Ascending aorta (tissue), 2 donors: ENCODE results near the gene MRPL22. TPM values are rescaled to one million over a fixed set of nuclear protein-coding genes. Genes with fewer than 3 reads are reported as not detected.
A peak's percentile ranks its signal among the peaks of the same experiment; 100 is the strongest.

ENCODE experiments used
- DNase-seq, 2 donors: peaks; one replicate each; pipeline ENCODE4 v3.0.0-alpha.2; 2019; ENCODE audit warnings: low spot score in 2 of 2
- H3K27ac ChIP-seq, 2 donors: fragments of 200-600 bp; sonication (generic); one replicate each; pipeline ENCODE4 v1.5.1; 2016 to 2017; ENCODE audit warnings: mild to moderate bottlenecking in 1 of 2
- H3K27me3 ChIP-seq: fragments of 200-600 bp; sonication (generic); one replicate; pipeline ENCODE4 v1.5.1; 2017
- H3K36me3 ChIP-seq, 2 donors: fragments of 200-600 bp; sonication (generic); one replicate each; pipeline ENCODE4 v1.5.1; 2016
- H3K4me1 ChIP-seq, 2 donors: fragments of 200-600 bp; sonication (generic); one replicate each; pipeline ENCODE4 v1.5.1; 2016 to 2017; ENCODE audit warnings: mild to moderate bottlenecking in 1 of 2
- H3K4me3 ChIP-seq, 2 donors: fragments of 200-600 bp; sonication (generic); one replicate each; pipeline ENCODE4 v1.5.1; 2016 to 2017; ENCODE audit warnings: mild to moderate bottlenecking in 1 of 2
- H3K9me3 ChIP-seq, 2 donors: fragments of 200-600 bp; sonication (generic); one replicate each; pipeline ENCODE4 v1.5.1; 2016
- CTCF ChIP-seq, 3 experiments: fragments of 200-600 bp in 2 of 3; fragments of 450-650 bp in 1 of 3; sonication (generic) in 2 of 3; IDR thresholded peaks; one replicate each; pipeline ENCODE4 v1.5.1; 2016 to 2019; ENCODE audit warnings: antibody characterized with exemption in 3 of 3, mild to moderate bottlenecking in 1 of 3, moderate library complexity in 1 of 3
- intact Hi-C: fragments of 100-400 bp; cut with DNase I; formaldehyde crosslinking; loops from one replicate; pipeline ENCODE4 v1.15.1; 2023
- total RNA-seq: library from RNA; depleted of rRNA; stranded (reverse); fragments of >200 nt; gene quantifications from one replicate; pipeline ENCODE4 v1.1.0, GENCODE V29; 2016

The MRPL22 gene
- total RNA-seq, 1 donor from 2014 or later = 7.8 TPM

GRCh38 chr5:154966081-154966841, 25.4 kb downstream of the MRPL22 start:
- H3K9me3 ChIP-seq = no peaks in the 10 kb centered on the region
- no peaks in the 10 kb centered on the region for H3K27me3 ChIP-seq
- H3K36me3 ChIP-seq = peaks cover 23 to 49% of the 10 kb centered on the region in 2 donors
- H3K4me3 ChIP-seq = no peak overlapping the region
- intact Hi-C loops = no loop called here
- no peak for DNase-seq
- H3K27ac ChIP-seq = no peak overlapping the region
- H3K4me1 ChIP-seq = no peaks in the 10 kb centered on the region
- no peak for TF ChIP-seq CTCF (IDR thresholded peaks at IDR 0.05)

- Histone ChIP-seq H3K27ac (no peak overlapping the region), H3K36me3 (peaks cover 19 to 43% of the 10 kb centered on the region in 2 donors), H3K27me3 (no peaks in the 10 kb centered on the region), H3K9me3 (no peaks in the 10 kb centered on the region), H3K4me1 (no peaks in the 10 kb centered on the region), H3K4me3 (no peak overlapping the region)
- TF ChIP-seq CTCF (IDR thresholded peaks at IDR 0.05) = no peak
- DNase-seq = no peak
- intact Hi-C loops = no loop called here
Measured at GRCh38 chr5:154966874-154967273, 26.0 kb downstream of the MRPL22 start.

- Histone ChIP-seq H3K36me3 (peaks cover 19 to 36% of the 10 kb centered on the region in 2 donors), H3K4me3 (no peak overlapping the region), H3K27me3 (no peaks in the 10 kb centered on the region), H3K27ac (no peak overlapping the region), H3K9me3 (no peaks in the 10 kb centered on the region), H3K4me1 (no peaks in the 10 kb centered on the region)
- TF ChIP-seq CTCF (IDR thresholded peaks at IDR 0.05) = peak in 1 of 3 experiments; percentile 22
- intact Hi-C loops = no loop called here
- no peak for DNase-seq
Measured at GRCh38 chr5:154967421-154968024, 26.6 kb downstream of the MRPL22 start.

GRCh38 chr5:154968953-154969352, 28.1 kb downstream of the MRPL22 start:
- no peaks in the 10 kb centered on the region for H3K9me3 ChIP-seq
- DNase-seq = no peak
- H3K36me3 ChIP-seq = peaks cover 11 to 31% of the 10 kb centered on the region in 2 donors
- H3K4me3 ChIP-seq = no peak overlapping the region
- no peak overlapping the region for H3K27ac ChIP-seq
- H3K4me1 ChIP-seq = no peaks in the 10 kb centered on the region
- no peaks in the 10 kb centered on the region for H3K27me3 ChIP-seq
- intact Hi-C loops = no loop called here
- TF ChIP-seq CTCF (IDR thresholded peaks at IDR 0.05) = no peak

- Histone ChIP-seq H3K4me3 (no peak overlapping the region), H3K4me1 (no peaks in the 10 kb centered on the region), H3K9me3 (no peaks in the 10 kb centered on the region), H3K27ac (no peak overlapping the region), H3K27me3 (no peaks in the 10 kb centered on the region), H3K36me3 (peaks cover 11 to 28% of the 10 kb centered on the region in 2 donors)
- DNase-seq = no peak
- TF ChIP-seq CTCF (IDR thresholded peaks at IDR 0.05) = no peak
- intact Hi-C loops = no loop called here
Measured at GRCh38 chr5:154970759-154971158, 29.9 kb downstream of the MRPL22 start.
